Astrocyte (in vitro differentiated cells and primary cell): ENCODE measurements around the gene TGFB3.

ENCODE experiments used
- CTCF ChIP-seq: IDR thresholded peaks from 2 replicates; pipeline ENCODE4 v1.5.1; 2011; ENCODE audit warnings: low read depth, mild to moderate bottlenecking, inconsistent platforms, low read length, moderate library complexity; ENCODE audit not compliant: insufficient read depth
- EZH2 ChIP-seq: IDR thresholded peaks from 2 replicates; pipeline ENCODE4 v1.6.1; 2012; ENCODE audit warnings: mild to moderate bottlenecking, low read length, inconsistent platforms; ENCODE audit not compliant: insufficient read depth

GRCh38 chr14:76023757-76024156 is 42.0 kb upstream of the TGFB3 start:
- no peak for TF ChIP-seq EZH2
- no peak for TF ChIP-seq CTCF
